ENCODE measurements around the gene KHDC3L. TPM values are rescaled to one million over a fixed set of nuclear protein-coding genes. Genes with fewer than 3 reads are reported as not detected.

The KHDC3L gene
- polyA plus RNA-seq, 1 experiment = not detected

DNA sequence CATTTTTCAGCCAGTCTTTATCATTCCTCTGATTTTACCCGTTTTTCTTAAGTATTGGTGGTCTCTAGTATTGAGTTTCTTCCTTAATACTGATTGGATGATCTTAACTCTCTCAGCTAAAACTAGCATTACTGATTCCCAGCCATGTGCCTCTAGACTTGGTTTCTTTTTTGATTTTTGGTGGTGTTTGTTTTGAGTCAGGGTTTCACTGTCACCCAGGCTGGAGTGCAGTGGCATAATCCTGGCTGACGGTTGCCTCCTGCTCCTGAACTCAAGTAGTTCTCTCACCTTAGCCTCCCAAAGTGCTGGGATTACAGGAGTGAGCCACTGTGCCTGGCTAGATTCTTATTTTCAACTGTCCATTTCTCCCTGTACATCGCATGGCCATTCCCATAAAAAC is 33.3 kb upstream of the KHDC3L start:
- POLR2A ChIA-PET = no interaction called here
- DNase-seq (ENCODE audit: low read depth) = no peak
- no peak overlapping the region for H3K4me3 ChIP-seq (ENCODE audit: low read depth, low read length)
- CTCF ChIA-PET = interaction anchor here (0.6 to 8.9 kb wide), 7 partner anchors 11 to 1794 kb away, joined by 3 to 107 read pairs (median 3); no protein-coding TSS in a partner anchor
- no peak for TF ChIP-seq CTCF (IDR thresholded peaks at IDR 0.05; ENCODE audit: insufficient read depth, low read depth, low read length)
- H3K27me3 ChIP-seq (ENCODE audit: control insufficient read depth, insufficient read depth, low read length) = peaks cover 1% of the 10 kb centered on the region; the same call in 1 of the 2 replicates
- no peaks in the 10 kb centered on the region for H3K36me3 ChIP-seq (ENCODE audit: control insufficient read depth, insufficient read depth, low read length)

GRCh38 chr6:73339340-73339739 is 23.1 kb upstream of the KHDC3L start:
- ChIA-PET CTCF (interaction anchor here (2.3 kb wide), 1 partner anchor 12 kb away, joined by 13 read pairs; no protein-coding TSS in a partner anchor), POLR2A (no interaction called here)
- Histone ChIP-seq H3K27me3 (ENCODE audit: control insufficient read depth, insufficient read depth, low read length) (peaks cover 1% of the 10 kb centered on the region; the same call in 1 of the 2 replicates), H3K4me3 (ENCODE audit: low read depth, low read length) (no peak overlapping the region), H3K36me3 (ENCODE audit: control insufficient read depth, insufficient read depth, low read length) (no peaks in the 10 kb centered on the region)
- TF ChIP-seq CTCF (IDR thresholded peaks at IDR 0.05; ENCODE audit: insufficient read depth, low read depth, low read length) = no peak
- DNase-seq (ENCODE audit: low read depth) = no peak

- Histone ChIP-seq H3K4me3 (ENCODE audit: low read depth, low read length) (no peak overlapping the region), H3K27me3 (ENCODE audit: control insufficient read depth, insufficient read depth, low read length) (peaks cover 1% of the 10 kb centered on the region; the same call in 1 of the 2 replicates), H3K36me3 (ENCODE audit: control insufficient read depth, insufficient read depth, low read length) (no peaks in the 10 kb centered on the region)
- POLR2A ChIA-PET = no interaction called here
- no peak for DNase-seq (ENCODE audit: low read depth)
- CTCF ChIA-PET = interaction anchor here (1.2 kb wide), 1 partner anchor 11 kb away, joined by 5 read pairs; no protein-coding TSS in a partner anchor
- no peak for TF ChIP-seq CTCF (IDR thresholded peaks at IDR 0.05; ENCODE audit: insufficient read depth, low read depth, low read length)
Observed at GRCh38 chr6:73340048-73340447, 22.4 kb upstream of the KHDC3L start.

DNA sequence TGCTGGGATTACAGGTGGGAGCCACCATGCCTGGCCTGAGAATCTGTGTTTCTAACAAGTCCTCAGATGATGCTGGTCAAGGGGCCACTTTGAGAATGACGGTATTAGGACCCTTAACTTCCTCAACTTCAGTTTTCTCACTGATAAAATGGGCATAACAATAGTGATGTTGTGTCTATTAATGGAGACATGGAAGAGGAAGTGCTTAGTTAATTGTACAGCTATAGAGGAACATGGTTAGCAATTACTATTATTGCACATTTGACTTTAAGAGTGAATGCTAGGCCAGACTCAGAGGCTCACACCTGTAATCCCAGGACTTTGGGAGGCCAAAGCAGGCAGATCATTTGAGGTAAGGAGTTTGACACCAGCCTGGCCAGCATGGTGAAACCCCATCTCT is 21.1 kb upstream of the KHDC3L start:
- TF ChIP-seq CTCF (IDR thresholded peaks at IDR 0.05; ENCODE audit: insufficient read depth, low read depth, low read length) = no peak
- POLR2A ChIA-PET = no interaction called here
- DNase-seq (ENCODE audit: low read depth) = no peak
- Histone ChIP-seq H3K4me3 (ENCODE audit: low read depth, low read length) (no peak overlapping the region), H3K27me3 (ENCODE audit: control insufficient read depth, insufficient read depth, low read length) (peaks cover 1% of the 10 kb centered on the region; the same call in 1 of the 2 replicates), H3K36me3 (ENCODE audit: control insufficient read depth, insufficient read depth, low read length) (no peaks in the 10 kb centered on the region)
- CTCF ChIA-PET = interaction anchor here (1.0 kb wide), 1 partner anchor 15 kb away, joined by 4 read pairs; no protein-coding TSS in a partner anchor

- DNase-seq (ENCODE audit: low read depth) = no peak
- H3K4me3 ChIP-seq (ENCODE audit: low read depth, low read length) = no peak overlapping the region
- TF ChIP-seq CTCF (IDR thresholded peaks at IDR 0.05; ENCODE audit: insufficient read depth, low read depth, low read length) = no peak
- no peaks in the 10 kb centered on the region for H3K36me3 ChIP-seq (ENCODE audit: control insufficient read depth, insufficient read depth, low read length)
- H3K27me3 ChIP-seq (ENCODE audit: control insufficient read depth, insufficient read depth, low read length) = peaks cover 1% of the 10 kb centered on the region; the same call in 1 of the 2 replicates
- POLR2A ChIA-PET = no interaction called here
- CTCF ChIA-PET = interaction anchor here (1.0 kb wide), 1 partner anchor 16 kb away, joined by 4 read pairs; no protein-coding TSS in a partner anchor
Observed at GRCh38 chr6:73342174-73342573, 20.3 kb upstream of the KHDC3L start.

Data from BJ (cell line).